Lower lobe of right lung (tissue), 2 donors: ENCODE data around the gene USP32. TPM values are rescaled to one million over a fixed set of nuclear protein-coding genes. Genes with fewer than 3 reads are reported as not detected.
"Not testable (repeated sequence)": the region's sequence is repeated elsewhere in the genome, so short reads cannot be mapped to it uniquely, and the experiment has no call there.

ENCODE experiments used
- ATAC-seq, 2 donors: fragments of 200-7000 bp; cut with Tn5 transposase; one replicate each; pipeline ENCODE4 v1.9.1; 2020 to 2022; ENCODE audit warnings: mild to moderate bottlenecking in 2 of 2, moderate library complexity in 2 of 2
- DNase-seq: peaks from one replicate; pipeline ENCODE4 v3.0.0-alpha.2; 2020
- H3K27ac ChIP-seq: fragments of 200-600 bp; one replicate; pipeline ENCODE4 v1.8.0; 2022
- H3K27me3 ChIP-seq: fragments of 200-600 bp; one replicate; pipeline ENCODE4 v1.8.0; 2022; ENCODE audit warnings: low read depth
- H3K36me3 ChIP-seq: fragments of 200-600 bp; one replicate; pipeline ENCODE4 v1.8.0; 2022; ENCODE audit warnings: mild to moderate bottlenecking
- H3K4me1 ChIP-seq: fragments of 200-600 bp; one replicate; pipeline ENCODE4 v1.8.0; 2022
- H3K4me3 ChIP-seq: fragments of 200-600 bp; one replicate; pipeline ENCODE4 v1.8.0; 2022; ENCODE audit warnings: mild to moderate bottlenecking
- H3K9me3 ChIP-seq: fragments of 200-600 bp; one replicate; pipeline ENCODE4 v1.8.0; 2022
- intact Hi-C: fragments of 100-400 bp; cut with DNase I; formaldehyde crosslinking; loops from one replicate; pipeline ENCODE4 v1.11.0; 2022
- total RNA-seq: library from RNA; stranded (reverse); fragmentation: NEBNext Ultra II Directional; extraction: Animal tissue kit (Norgen Biotek cat#: 25700); gene quantifications from one replicate; pipeline ENCODE4 v1.2.1, GENCODE V29; 2021
- TF ChIP-seq, protein P1 (sequence below): fragments of 200-600 bp; IDR thresholded peaks from one replicate; pipeline ENCODE4 v1.8.0; 2022; ENCODE audit warnings: antibody characterized with exemption, mild to moderate bottlenecking
- donor health status: DM: no; HTN: yes; CAD: no; lungs with severe emphysema.

USP32 gene
- total RNA-seq, 1 donor from 2014 or later, result 68.9 TPM

DNA sequence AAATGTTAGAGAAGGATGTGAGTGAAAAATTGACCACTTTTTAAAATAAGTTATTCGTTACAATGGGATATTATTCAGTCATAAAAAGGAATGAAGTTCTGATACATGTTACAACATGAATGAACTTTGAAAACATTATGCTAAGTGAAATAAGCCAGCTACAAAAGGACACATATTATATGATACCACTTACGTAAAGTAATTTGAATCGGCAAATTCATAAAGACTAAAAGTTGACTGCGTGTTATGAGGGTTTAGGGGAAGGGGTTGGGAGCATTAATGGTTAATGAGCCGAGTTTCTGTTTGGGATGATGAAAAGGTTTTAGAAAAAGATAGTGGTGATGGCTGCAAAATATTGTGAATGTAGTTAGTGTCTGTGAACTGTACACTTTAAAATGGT is 73.1 kb downstream of the USP32 start:
- Histone ChIP-seq H3K9me3 (no peaks in the 10 kb centered on the region), H3K4me1 (no peaks in the 10 kb centered on the region), H3K27me3 (no peaks in the 10 kb centered on the region), H3K36me3 (no peaks in the 10 kb centered on the region), H3K4me3 (no peak overlapping the region), H3K27ac (no peak overlapping the region)
- intact Hi-C loops, result no loop called here
- TF ChIP-seq, protein P1, sequence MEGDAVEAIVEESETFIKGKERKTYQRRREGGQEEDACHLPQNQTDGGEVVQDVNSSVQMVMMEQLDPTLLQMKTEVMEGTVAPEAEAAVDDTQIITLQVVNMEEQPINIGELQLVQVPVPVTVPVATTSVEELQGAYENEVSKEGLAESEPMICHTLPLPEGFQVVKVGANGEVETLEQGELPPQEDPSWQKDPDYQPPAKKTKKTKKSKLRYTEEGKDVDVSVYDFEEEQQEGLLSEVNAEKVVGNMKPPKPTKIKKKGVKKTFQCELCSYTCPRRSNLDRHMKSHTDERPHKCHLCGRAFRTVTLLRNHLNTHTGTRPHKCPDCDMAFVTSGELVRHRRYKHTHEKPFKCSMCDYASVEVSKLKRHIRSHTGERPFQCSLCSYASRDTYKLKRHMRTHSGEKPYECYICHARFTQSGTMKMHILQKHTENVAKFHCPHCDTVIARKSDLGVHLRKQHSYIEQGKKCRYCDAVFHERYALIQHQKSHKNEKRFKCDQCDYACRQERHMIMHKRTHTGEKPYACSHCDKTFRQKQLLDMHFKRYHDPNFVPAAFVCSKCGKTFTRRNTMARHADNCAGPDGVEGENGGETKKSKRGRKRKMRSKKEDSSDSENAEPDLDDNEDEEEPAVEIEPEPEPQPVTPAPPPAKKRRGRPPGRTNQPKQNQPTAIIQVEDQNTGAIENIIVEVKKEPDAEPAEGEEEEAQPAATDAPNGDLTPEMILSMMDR, result no peak
- DNase-seq (no peak), ATAC-seq (no peak)

DNA sequence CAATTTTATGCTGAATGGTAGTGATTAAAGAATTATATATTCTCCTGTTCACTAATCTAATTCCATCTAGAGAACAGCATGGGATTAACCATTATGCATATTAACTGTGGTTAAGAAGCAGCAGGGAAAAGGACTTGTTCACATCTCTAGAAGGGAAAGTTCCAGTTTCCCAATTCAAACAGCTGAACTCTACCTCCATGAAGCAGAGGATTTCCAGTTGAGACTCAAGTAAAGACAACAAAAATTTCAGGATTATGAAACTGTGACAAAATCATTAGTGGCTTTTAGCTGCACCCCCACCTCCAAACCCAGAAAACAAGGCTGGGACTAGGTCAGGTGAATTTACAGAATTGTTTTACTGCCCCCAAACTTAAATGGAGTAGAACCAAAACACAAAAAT is 73.6 kb downstream of the USP32 start:
- intact Hi-C loops, result no loop called here
- TF ChIP-seq, protein P1, result no peak
- Histone ChIP-seq H3K27ac (no peak overlapping the region), H3K4me1 (peaks cover under 1% of the 10 kb centered on the region), H3K4me3 (no peak overlapping the region), H3K27me3 (no peaks in the 10 kb centered on the region), H3K9me3 (no peaks in the 10 kb centered on the region), H3K36me3 (no peaks in the 10 kb centered on the region)
- DNase-seq (no peak), ATAC-seq (no peak)

DNA sequence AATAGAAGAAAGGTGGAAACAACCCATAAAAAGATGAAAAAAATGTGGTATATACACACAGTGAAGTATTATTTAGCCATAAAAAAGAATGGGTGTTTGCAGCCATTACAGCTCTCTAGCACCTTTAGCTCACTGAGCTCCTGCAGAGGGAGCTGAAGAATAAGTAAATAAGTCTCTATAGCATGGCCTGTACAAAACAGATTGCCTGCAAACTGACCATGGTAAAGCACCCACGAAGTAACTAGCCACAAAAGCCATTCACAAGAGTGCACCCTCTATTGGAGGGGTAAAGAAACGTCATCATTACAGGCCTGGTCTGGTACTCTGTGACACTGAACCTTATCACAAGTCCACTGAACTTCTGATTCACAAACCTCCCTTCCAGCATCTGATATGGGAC is 76.3 kb downstream of the USP32 start:
- TF ChIP-seq, protein P1, result no peak
- Histone ChIP-seq H3K27me3 (no peaks in the 10 kb centered on the region), H3K9me3 (no peaks in the 10 kb centered on the region), H3K4me3 (no peak overlapping the region), H3K4me1 (peaks cover 7% of the 10 kb centered on the region), H3K36me3 (no peaks in the 10 kb centered on the region), H3K27ac (no peak overlapping the region)
- DNase-seq (no peak), ATAC-seq (no peak)
- intact Hi-C loops, result no loop called here

DNA sequence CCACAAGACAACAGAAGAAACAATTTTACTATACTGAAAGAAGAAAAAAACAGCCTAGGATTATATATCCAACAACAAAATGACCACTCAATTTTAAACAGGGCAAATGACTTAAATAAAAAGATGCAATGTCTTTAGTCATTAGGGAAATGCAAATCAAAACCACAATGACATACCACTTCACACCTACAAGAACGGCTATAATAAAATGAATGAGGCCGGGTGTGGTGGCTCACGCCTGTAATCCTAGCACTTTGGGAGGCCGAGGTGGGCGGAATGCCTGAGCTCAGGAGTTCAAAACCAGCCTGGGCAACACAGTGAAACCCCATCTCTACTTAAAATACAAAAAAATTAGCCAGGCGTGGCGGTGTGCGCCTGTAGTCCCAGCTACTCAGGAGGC is 77.0 kb downstream of the USP32 start:
- H3K27me3 ChIP-seq, DNase-seq, H3K9me3 ChIP-seq, intact Hi-C loops, H3K4me3 ChIP-seq, ATAC-seq, H3K36me3 ChIP-seq, H3K4me1 ChIP-seq, H3K27ac ChIP-seq: not testable (repeated sequence)

DNA sequence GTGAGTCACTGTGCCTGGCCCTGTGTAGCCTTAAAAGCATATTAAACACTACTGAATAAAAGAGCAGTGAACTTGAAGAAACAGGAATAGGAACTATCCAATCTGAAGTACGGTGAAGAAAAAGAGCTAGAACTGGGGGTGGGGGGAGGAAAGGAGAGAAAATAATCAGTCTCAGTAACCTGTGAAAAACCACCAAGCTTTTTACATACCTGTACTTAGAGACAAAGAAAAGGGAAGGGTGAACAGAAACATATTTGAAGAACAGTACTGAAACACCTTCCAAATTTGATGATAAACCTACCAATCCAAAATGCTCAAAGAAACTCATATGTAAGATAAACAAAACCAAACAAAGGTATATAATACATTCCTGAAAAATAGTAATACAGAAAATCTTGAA is 77.5 kb downstream of the USP32 start:
- Histone ChIP-seq H3K27me3 (no peaks in the 10 kb centered on the region), H3K36me3 (no peaks in the 10 kb centered on the region), H3K27ac (no peak overlapping the region), H3K4me1 (peaks cover 7% of the 10 kb centered on the region), H3K9me3 (no peaks in the 10 kb centered on the region), H3K4me3 (no peak overlapping the region)
- ATAC-seq (no peak), DNase-seq (no peak)
- TF ChIP-seq, protein P1, result no peak
- intact Hi-C loops, result no loop called here

DNA sequence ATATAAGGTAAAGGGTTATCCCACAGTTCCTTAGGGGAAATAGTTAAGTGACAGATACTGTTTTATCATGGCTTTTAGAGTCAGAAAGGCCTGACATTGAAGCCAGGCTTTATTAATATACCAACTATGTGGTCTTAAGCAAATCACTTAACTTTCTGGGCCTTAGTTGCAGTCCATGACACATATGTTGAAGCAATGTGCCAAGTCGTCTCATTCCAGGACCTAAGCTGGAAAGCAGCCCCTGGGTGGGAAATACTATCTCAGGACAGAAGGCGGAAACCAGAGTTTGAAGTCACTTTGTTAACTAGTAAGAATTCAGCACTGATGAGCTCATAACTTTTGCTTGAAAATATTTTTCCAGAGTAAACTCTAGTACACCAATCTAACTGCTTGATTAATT is 80.0 kb downstream of the USP32 start:
- Histone ChIP-seq H3K27me3 (no peaks in the 10 kb centered on the region), H3K9me3 (no peaks in the 10 kb centered on the region), H3K4me3 (no peak overlapping the region), H3K4me1 (peaks cover 7% of the 10 kb centered on the region), H3K36me3 (no peaks in the 10 kb centered on the region), H3K27ac (no peak overlapping the region)
- ATAC-seq, result no peak
- intact Hi-C loops, result no loop called here
- DNase-seq, result no peak
- TF ChIP-seq, protein P1, result no peak
